GM23248 (cell line): Measurements from ENCODE around the gene PARD3B. TPM values are rescaled to one million over a fixed set of nuclear protein-coding genes. Genes with fewer than 3 reads are reported as not detected.
A peak's percentile ranks its signal among the peaks of the same experiment; 100 is the strongest.

Experiments used
- DNase-seq: peaks from one replicate; pipeline ENCODE4 v3.0.0-alpha.2; 2015
- H2AFZ ChIP-seq: fragments of 200-600 bp; sonication (generic); 2 replicates; pipeline ENCODE4 v1.6.1; 2016; ENCODE audit warnings: antibody characterized with exemption
- H3F3A ChIP-seq: fragments of 200-600 bp; sonication (generic); 2 replicates; pipeline ENCODE4 v1.6.1; 2016; ENCODE audit warnings: mild to moderate bottlenecking, antibody characterized with exemption, mixed run types; ENCODE audit not compliant: insufficient read depth
- H3K27ac ChIP-seq: fragments of 200-600 bp; sonication (generic); 2 replicates; pipeline ENCODE4 v1.5.1; 2016; ENCODE audit warnings: mild to moderate bottlenecking
- H3K27me3 ChIP-seq: fragments of 200-600 bp; sonication (generic); replicated peaks from 2 replicates; pipeline ENCODE4 v1.6.1; 2016; ENCODE audit warnings: mild to moderate bottlenecking; ENCODE audit not compliant: insufficient read depth
- H3K36me3 ChIP-seq: fragments of 200-600 bp; sonication (generic); 2 replicates; pipeline ENCODE4 v1.6.1; 2016; ENCODE audit warnings: low read depth, mild to moderate bottlenecking
- H3K4me1 ChIP-seq: fragments of 200-600 bp; sonication (generic); 2 replicates; pipeline ENCODE4 v1.6.1; 2016; ENCODE audit warnings: mild to moderate bottlenecking; ENCODE audit not compliant: insufficient read depth
- H3K4me2 ChIP-seq: fragments of 200-600 bp; sonication (generic); one replicate; pipeline ENCODE4 v1.6.1; 2016; ENCODE audit warnings: mild to moderate bottlenecking; ENCODE audit not compliant: unreplicated experiment
- H3K4me3 ChIP-seq: fragments of 200-600 bp; sonication (generic); 2 replicates; pipeline ENCODE4 v1.5.1; 2016; ENCODE audit warnings: mild to moderate bottlenecking
- H3K79me2 ChIP-seq: fragments of 200-600 bp; sonication (generic); 2 replicates; pipeline ENCODE4 v1.6.1; 2016; ENCODE audit warnings: mild to moderate bottlenecking; ENCODE audit not compliant: insufficient read depth
- H3K9ac ChIP-seq: fragments of 200-600 bp; sonication (generic); 2 replicates; pipeline ENCODE4 v1.6.1; 2016; ENCODE audit warnings: mild to moderate bottlenecking
- H3K9me2 ChIP-seq: fragments of 200-600 bp; sonication (generic); 2 replicates; pipeline ENCODE4 v1.6.1; 2016; ENCODE audit warnings: mixed run types, mild to moderate bottlenecking, moderate library complexity; ENCODE audit not compliant: insufficient read depth
- H3K9me3 ChIP-seq: fragments of 200-600 bp; sonication (generic); one replicate; pipeline ENCODE4 v1.6.1; 2017; ENCODE audit warnings: low read depth
- H4K20me1 ChIP-seq: fragments of 200-600 bp; sonication (generic); 2 replicates; pipeline ENCODE4 v1.6.0; 2016; ENCODE audit not compliant: insufficient read depth
- EZH2 ChIP-seq: fragments of 200-600 bp; sonication (generic); IDR thresholded peaks from 2 replicates; pipeline ENCODE4 v1.6.1; 2018; ENCODE audit warnings: antibody characterized with exemption, mild to moderate bottlenecking; ENCODE audit not compliant: insufficient read depth, poor library complexity, severe bottlenecking
- EZH2phosphoT487 ChIP-seq: fragments of 200-600 bp; sonication (generic); IDR thresholded peaks from 2 replicates; pipeline ENCODE4 v1.6.1; 2018; ENCODE audit warnings: antibody characterized with exemption, moderate library complexity, mild to moderate bottlenecking, low read depth; ENCODE audit not compliant: insufficient read depth
- WGBS, 2 experiments: methylation state at CpG; one replicate each; pipeline ENCODE4 v1.1.6; 2015 to 2017; ENCODE audit warnings: low lambda C conversion rate in 2 of 2, low coverage in 1 of 2; ENCODE audit errors: missing lambda C conversion rate in 2 of 2; 5-methylcytosine and 5-hydroxymethylcytosine counted together
- in situ Hi-C: fragments of 300-500 bp; cut with MboI; formaldehyde crosslinking; loops from 2 replicates; pipeline ENCODE4 v1.15.0; 2020
- polyA plus RNA-seq: library from polyadenylated mRNA; unstranded; fragments of >200 nt; fragmentation: Nextera tagmentation; extraction: Ambion mirVana; gene quantifications from 2 replicates; pipeline ENCODE4 v1.2.1, GENCODE V29; 2016
- total RNA-seq: library from RNA; depleted of rRNA; stranded (reverse); fragments of >200 nt; shearing (Covaris generic); gene quantifications from 2 replicates; pipeline ENCODE4 v1.2.3, GENCODE V29; 2014

Gene PARD3B
- total and polyA plus RNA-seq, 2 experiments from 2014 or later = 2.5 to 6.9 TPM

DNA sequence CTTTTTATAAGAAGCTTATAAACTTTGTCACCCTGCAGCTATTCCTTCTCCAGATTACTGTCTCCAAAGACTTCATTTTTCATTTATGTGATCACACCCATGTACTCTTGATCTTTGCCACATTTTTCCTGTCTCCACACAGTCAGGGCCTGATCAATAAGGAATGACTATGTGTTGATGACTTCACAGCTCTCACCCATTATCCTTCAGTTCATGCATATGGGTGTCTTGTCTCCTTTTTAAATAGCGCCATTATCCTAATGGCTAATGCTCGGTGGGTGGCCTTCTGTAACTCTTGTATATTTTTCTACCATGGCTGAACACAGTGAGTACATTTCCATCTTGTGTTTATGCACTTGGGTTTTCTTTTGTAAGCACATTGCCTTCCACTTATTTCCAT lies 801.4 kb downstream of the PARD3B start:
- no peaks in the 10 kb centered on the region for H3K36me3 ChIP-seq
- TF ChIP-seq EZH2phosphoT487 (no peak), EZH2 (no peak)
- H3K4me1 ChIP-seq = no peaks in the 10 kb centered on the region
- no peaks in the 10 kb centered on the region for H4K20me1 ChIP-seq
- no peak overlapping the region for H3K4me3 ChIP-seq
- in situ Hi-C loops = no loop called here
- no peak overlapping the region for H2AFZ ChIP-seq
- H3K9me3 ChIP-seq = no peaks in the 10 kb centered on the region
- H3F3A ChIP-seq = no peaks in the 10 kb centered on the region
- no peak overlapping the region for H3K27ac ChIP-seq
- H3K9me2 ChIP-seq = no peaks in the 10 kb centered on the region
- no peak overlapping the region for H3K4me2 ChIP-seq
- no peaks in the 10 kb centered on the region for H3K27me3 ChIP-seq
- H3K9ac ChIP-seq = no peak overlapping the region
- DNase-seq = no peak
- WGBS, 2 experiments = 96% methylated on average over 2 of the region's 2 CpGs
- H3K79me2 ChIP-seq = no peaks in the 10 kb centered on the region

DNA sequence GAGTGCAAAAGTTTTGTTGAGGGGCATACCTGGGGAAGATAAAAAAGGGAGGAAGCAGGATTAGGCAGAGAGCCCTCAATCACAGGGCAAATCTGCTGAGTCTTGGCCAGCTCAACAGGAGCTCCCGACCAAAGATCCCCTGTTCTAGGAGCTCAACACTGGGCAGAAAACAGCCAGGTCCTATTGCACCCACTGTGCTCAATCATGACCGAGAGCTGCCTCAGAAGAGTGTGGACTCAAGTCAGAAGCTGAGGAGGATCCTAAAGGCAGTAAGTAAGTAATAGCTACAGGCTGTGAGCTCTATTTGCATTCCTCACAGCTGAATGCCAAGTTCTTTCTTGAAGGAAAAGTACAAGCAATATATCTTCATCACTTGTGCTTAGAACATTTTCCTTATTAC lies 802.6 kb downstream of the PARD3B start:
- no peak overlapping the region for H3K9ac ChIP-seq
- H3K27me3 ChIP-seq = no peaks in the 10 kb centered on the region
- H3K9me3 ChIP-seq = no peaks in the 10 kb centered on the region
- no peak for DNase-seq
- H2AFZ ChIP-seq = no peak overlapping the region
- TF ChIP-seq EZH2 (no peak), EZH2phosphoT487 (no peak)
- no peak overlapping the region for H3K4me2 ChIP-seq
- no peak overlapping the region for H3K27ac ChIP-seq
- H3K4me3 ChIP-seq = no peak overlapping the region
- in situ Hi-C loops = no loop called here
- no peaks in the 10 kb centered on the region for H3K79me2 ChIP-seq
- 63 to 79% methylated on average over 2 of the region's 2 CpGs for WGBS, 2 experiments
- 0 out of 2 replicates have a peak, but pooled peaks cover 5% of the 10 kb centered on the region for H3F3A ChIP-seq
- no peaks in the 10 kb centered on the region for H4K20me1 ChIP-seq
- peaks cover 10% of the 10 kb centered on the region for H3K4me1 ChIP-seq
- no peaks in the 10 kb centered on the region for H3K36me3 ChIP-seq
- H3K9me2 ChIP-seq = no peaks in the 10 kb centered on the region

DNA sequence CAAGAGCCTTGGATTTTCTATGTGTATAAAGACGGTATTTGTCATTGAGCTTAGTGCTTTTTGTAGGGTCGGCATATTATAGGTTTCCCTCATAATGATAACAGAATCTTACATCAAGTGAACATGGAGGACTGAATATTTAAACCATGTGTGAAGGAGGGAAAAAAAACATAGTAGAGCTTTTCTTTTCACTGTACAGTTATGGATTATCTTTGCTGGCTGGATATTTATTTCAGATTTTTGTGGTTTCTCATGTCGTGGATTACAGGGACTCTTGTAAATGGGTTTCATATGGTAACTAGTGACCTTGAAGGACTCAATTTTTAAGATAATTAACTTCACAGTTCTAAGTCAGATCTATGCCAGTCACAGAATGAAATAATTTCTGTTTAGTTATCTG lies 806.8 kb downstream of the PARD3B start:
- Histone ChIP-seq H4K20me1 (no peaks in the 10 kb centered on the region), H3K79me2 (no peaks in the 10 kb centered on the region), H3K27me3 (no peaks in the 10 kb centered on the region), H3F3A (0 out of 2 replicates have a peak, but pooled peaks cover 5% of the 10 kb centered on the region), H3K36me3 (no peaks in the 10 kb centered on the region), H3K9ac (no peak overlapping the region), H3K4me2 (peak overlapping the region; percentile 14), H3K4me1 (peaks cover 17% of the 10 kb centered on the region), H3K4me3 (no peak overlapping the region), H3K9me3 (no peaks in the 10 kb centered on the region), H2AFZ (no peak overlapping the region), H3K27ac (no peak overlapping the region), H3K9me2 (no peaks in the 10 kb centered on the region)
- in situ Hi-C loops = no loop called here
- TF ChIP-seq EZH2 (no peak), EZH2phosphoT487 (no peak)
- no peak for DNase-seq
- 31 to 43% methylated on average over 3 of the region's 3 CpGs for WGBS, 2 experiments

GRCh38 chr2:205352593-205352992 lies 807.3 kb downstream of the PARD3B start:
- Histone ChIP-seq H3K36me3 (no peaks in the 10 kb centered on the region), H3K79me2 (no peaks in the 10 kb centered on the region), H3K27ac (no peak overlapping the region), H3K4me1 (peaks cover 17% of the 10 kb centered on the region), H3K9me3 (no peaks in the 10 kb centered on the region), H4K20me1 (no peaks in the 10 kb centered on the region), H3K4me2 (peak overlapping the region; percentile 14), H2AFZ (no peak overlapping the region), H3K9me2 (no peaks in the 10 kb centered on the region), H3K9ac (no peak overlapping the region), H3F3A (0 out of 2 replicates have a peak, but pooled peaks cover 5% of the 10 kb centered on the region), H3K27me3 (no peaks in the 10 kb centered on the region), H3K4me3 (no peak overlapping the region)
- in situ Hi-C loops = no loop called here
- DNase-seq = peak; percentile 67
- TF ChIP-seq EZH2phosphoT487 (no peak), EZH2 (no peak)
- WGBS, 2 experiments = 62 to 71% methylated on average over 3 of the region's 3 CpGs

GRCh38 chr2:205357732-205358131 lies 812.5 kb downstream of the PARD3B start:
- WGBS, 2 experiments = 44 to 48% methylated on average over 2 of the region's 2 CpGs
- no peaks in the 10 kb centered on the region for H3K79me2 ChIP-seq

More at GRCh38 chr2:205357732-205358131, 812.5 kb downstream of the PARD3B start:
- Histone ChIP-seq H2AFZ (no peak overlapping the region), H3K9ac (no peak overlapping the region), H4K20me1 (no peaks in the 10 kb centered on the region), H3K9me3 (no peaks in the 10 kb centered on the region), H3K4me3 (no peak overlapping the region), H3K36me3 (no peaks in the 10 kb centered on the region), H3K4me2 (no peak overlapping the region), H3K9me2 (no peaks in the 10 kb centered on the region), H3K27ac (no peak overlapping the region), H3K4me1 (peaks cover 20% of the 10 kb centered on the region), H3K27me3 (no peaks in the 10 kb centered on the region), H3F3A (no peaks in the 10 kb centered on the region; the same call in 1 of the 2 replicates)
- no peak for DNase-seq
- no peak for TF ChIP-seq EZH2phosphoT487
- no peak for TF ChIP-seq EZH2
- in situ Hi-C loops = no loop called here
